RPMI8226 (cell line): ENCODE measurements around the gene ZBTB21.
"Not testable (repeated sequence)": the region's sequence is repeated elsewhere in the genome, so short reads cannot be mapped to it uniquely, and the experiment has no call there.

Experiments
- DNase-seq: peaks from one replicate; pipeline ENCODE4 v3.0.0-alpha.2; 2015

The ZBTB21 gene

GRCh38 chr21:41965461-41966013, 44.6 kb downstream of the ZBTB21 start:
- no peak for DNase-seq

- DNase-seq = no peak
Measured at GRCh38 chr21:41965045-41965444, 45.1 kb downstream of the ZBTB21 start.

GRCh38 chr21:41964171-41964570, 46.0 kb downstream of the ZBTB21 start:
- no peak for DNase-seq

- DNase-seq = no peak
Measured at GRCh38 chr21:41962425-41962966, 47.7 kb downstream of the ZBTB21 start.

- DNase-seq = no peak
Measured at GRCh38 chr21:41961753-41962152, 48.4 kb downstream of the ZBTB21 start.

- no peak for DNase-seq
Measured at GRCh38 chr21:41961282-41961701, 48.9 kb downstream of the ZBTB21 start.

GRCh38 chr21:41960386-41960785, 49.8 kb downstream of the ZBTB21 start:
- no peak for DNase-seq

GRCh38 chr21:41959697-41960096, 50.5 kb downstream of the ZBTB21 start:
- DNase-seq = not testable (repeated sequence)

GRCh38 chr21:41958886-41959563, 51.1 kb downstream of the ZBTB21 start:
- no peak for DNase-seq

- peak; percentile 87 for DNase-seq
Measured at GRCh38 chr21:41957991-41958766, 52.0 kb downstream of the ZBTB21 start.

- DNase-seq = peak; percentile 63
Measured at GRCh38 chr21:41956926-41957729, 53.0 kb downstream of the ZBTB21 start.

- no peak for DNase-seq
Measured at GRCh38 chr21:41955516-41955915, 54.6 kb downstream of the ZBTB21 start.

GRCh38 chr21:41954654-41955499, 55.3 kb downstream of the ZBTB21 start:
- no peak for DNase-seq

- peak; percentile 93 for DNase-seq
Measured at GRCh38 chr21:41953831-41954653, 56.1 kb downstream of the ZBTB21 start, which contains the start of gene C2CD2. C2CD2 (minus strand) TSS chr21:41954018; CDS start chr21:41953648, 370 bp downstream.

GRCh38 chr21:41953249-41953830, 56.8 kb downstream of the ZBTB21 start:
- DNase-seq = peak; percentile 53

- peak; percentile 37 for DNase-seq
Measured at GRCh38 chr21:41952568-41953248, 57.5 kb downstream of the ZBTB21 start.

GRCh38 chr21:41951876-41952567, 58.1 kb downstream of the ZBTB21 start:
- DNase-seq = no peak

GRCh38 chr21:41950941-41951351, 59.2 kb downstream of the ZBTB21 start:
- DNase-seq = no peak

- DNase-seq = not testable (repeated sequence)
Measured at GRCh38 chr21:41949631-41950030, 60.5 kb downstream of the ZBTB21 start.
